ENCODE measurements around the gene SLC10A6.

GRCh38 chr4:86896596-86896995, 47.4 kb upstream of the SLC10A6 start:
- TF ChIP-seq ATF7 (IDR thresholded peaks at IDR 0.05; ENCODE audit: low read depth) = no peak
- TF ChIP-seq NFYB (IDR thresholded peaks at IDR 0.05; ENCODE audit: insufficient read depth, low read depth, low read length) = no peak
- TF ChIP-seq, protein P1, sequence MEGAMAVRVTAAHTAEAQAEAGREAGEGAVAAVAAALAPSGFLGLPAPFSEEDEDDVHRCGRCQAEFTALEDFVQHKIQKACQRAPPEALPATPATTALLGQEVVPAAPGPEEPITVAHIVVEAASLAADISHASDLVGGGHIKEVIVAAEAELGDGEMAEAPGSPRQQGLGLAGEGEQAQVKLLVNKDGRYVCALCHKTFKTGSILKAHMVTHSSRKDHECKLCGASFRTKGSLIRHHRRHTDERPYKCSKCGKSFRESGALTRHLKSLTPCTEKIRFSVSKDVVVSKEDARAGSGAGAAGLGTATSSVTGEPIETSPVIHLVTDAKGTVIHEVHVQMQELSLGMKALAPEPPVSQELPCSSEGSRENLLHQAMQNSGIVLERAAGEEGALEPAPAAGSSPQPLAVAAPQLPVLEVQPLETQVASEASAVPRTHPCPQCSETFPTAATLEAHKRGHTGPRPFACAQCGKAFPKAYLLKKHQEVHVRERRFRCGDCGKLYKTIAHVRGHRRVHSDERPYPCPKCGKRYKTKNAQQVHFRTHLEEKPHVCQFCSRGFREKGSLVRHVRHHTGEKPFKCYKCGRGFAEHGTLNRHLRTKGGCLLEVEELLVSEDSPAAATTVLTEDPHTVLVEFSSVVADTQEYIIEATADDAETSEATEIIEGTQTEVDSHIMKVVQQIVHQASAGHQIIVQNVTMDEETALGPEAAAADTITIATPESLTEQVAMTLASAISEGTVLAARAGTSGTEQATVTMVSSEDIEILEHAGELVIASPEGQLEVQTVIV (IDR thresholded peaks at IDR 0.05; ENCODE audit: borderline replicate concordance, partially characterized antibody) = no peak
- TF ChIP-seq HCFC1 (IDR thresholded peaks at IDR 0.05; ENCODE audit: low read length) = no peak
- TF ChIP-seq CEBPZ (IDR thresholded peaks at IDR 0.05; ENCODE audit: low read depth, low read length) = no peak
- TF ChIP-seq POLR2AphosphoS2 (IDR thresholded peaks at IDR 0.05; ENCODE audit: low read depth, low read length) = no peak
- TF ChIP-seq CTCF (IDR thresholded peaks at IDR 0.05 in 2 of 3, conservative IDR thresholded peaks at IDR 0.05 in 1 of 3; ENCODE audit: control insufficient read depth in 2 of 3, extremely low read depth in 1 of 3, insufficient read depth in 1 of 3, low read depth in 3 of 3, low read length in 3 of 3) = no peak
- TF ChIP-seq ZNF384 (IDR thresholded peaks at IDR 0.05; ENCODE audit: borderline replicate concordance, low read depth, low read length) = no peak
- TF ChIP-seq SIN3A (IDR thresholded peaks at IDR 0.05; ENCODE audit: low read depth, low read length) = no peak
- no peak for TF ChIP-seq JUND (IDR thresholded peaks at IDR 0.05; ENCODE audit: low read depth, low read length)
- no peak for TF ChIP-seq MXI1 (IDR thresholded peaks at IDR 0.05; ENCODE audit: low read depth, low read length)
- no peak for TF ChIP-seq YBX1 (IDR thresholded peaks at IDR 0.05)
